GM12801 (cell line): ENCODE data around the gene PTPRN2.

Experiments
- CTCF ChIP-seq: IDR thresholded peaks from one replicate; pipeline ENCODE4 v1.5.1; 2011; ENCODE audit warnings: control low read depth; ENCODE audit not compliant: insufficient read length; ENCODE audit errors: extremely low read depth

The PTPRN2 gene

DNA sequence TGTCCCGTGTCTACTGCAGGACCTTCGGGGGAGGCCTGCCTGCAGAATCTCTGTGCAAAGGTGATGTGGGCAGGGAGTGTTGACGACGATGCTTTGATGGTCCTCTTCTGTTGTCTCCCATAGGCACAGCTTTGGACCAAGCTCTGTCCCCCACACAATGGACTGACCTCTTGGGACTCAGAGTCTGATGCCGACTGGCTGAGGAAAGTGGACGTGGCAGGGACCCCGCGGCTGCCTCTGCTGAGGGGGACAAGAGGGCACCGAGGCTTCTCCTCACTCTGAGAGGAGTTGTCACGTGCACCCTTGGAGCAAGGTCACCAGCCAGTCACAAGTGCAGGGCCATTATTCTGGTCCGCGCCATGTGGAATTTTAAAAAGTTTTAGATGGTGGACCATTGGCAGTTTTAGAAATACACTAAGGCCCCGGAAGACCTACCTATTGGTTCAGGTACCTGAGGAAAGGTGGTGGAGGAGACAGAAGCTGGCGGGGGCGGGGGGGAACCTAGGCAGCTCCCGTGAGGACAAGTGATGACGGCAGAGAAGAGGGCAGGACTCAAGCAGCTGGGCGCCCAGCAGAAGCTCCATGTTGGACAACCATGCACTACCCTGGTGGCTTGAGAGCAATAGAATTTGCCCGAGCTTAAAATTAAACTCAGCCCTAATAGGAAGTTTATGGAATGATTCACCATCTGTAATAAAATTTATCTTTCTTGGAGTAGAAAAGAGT lies 331.4 kb downstream of the PTPRN2 start:
- TF ChIP-seq CTCF, result no peak

- no peak for TF ChIP-seq CTCF
Measured at GRCh38 chr7:158255558-158255957, 332.1 kb downstream of the PTPRN2 start.

DNA sequence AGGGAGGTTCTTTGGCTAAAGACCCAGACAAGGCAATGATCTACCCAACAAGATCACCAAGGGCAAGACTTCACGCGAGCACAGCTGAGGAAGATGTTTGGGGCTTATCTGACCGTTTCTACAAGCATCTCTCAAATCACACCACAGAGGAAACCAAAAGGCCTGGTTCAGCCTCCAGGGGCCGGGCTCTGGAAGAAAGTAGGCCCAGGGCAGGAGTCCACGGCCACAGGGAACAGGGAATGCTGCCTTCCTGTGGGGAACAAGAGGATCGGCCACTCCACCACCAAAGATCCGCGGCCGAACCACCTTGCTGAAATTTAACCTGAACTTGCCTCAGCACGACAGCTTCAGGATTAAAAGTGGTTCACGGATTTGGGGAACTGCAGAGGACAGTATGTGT lies 332.5 kb downstream of the PTPRN2 start:
- no peak for TF ChIP-seq CTCF

DNA sequence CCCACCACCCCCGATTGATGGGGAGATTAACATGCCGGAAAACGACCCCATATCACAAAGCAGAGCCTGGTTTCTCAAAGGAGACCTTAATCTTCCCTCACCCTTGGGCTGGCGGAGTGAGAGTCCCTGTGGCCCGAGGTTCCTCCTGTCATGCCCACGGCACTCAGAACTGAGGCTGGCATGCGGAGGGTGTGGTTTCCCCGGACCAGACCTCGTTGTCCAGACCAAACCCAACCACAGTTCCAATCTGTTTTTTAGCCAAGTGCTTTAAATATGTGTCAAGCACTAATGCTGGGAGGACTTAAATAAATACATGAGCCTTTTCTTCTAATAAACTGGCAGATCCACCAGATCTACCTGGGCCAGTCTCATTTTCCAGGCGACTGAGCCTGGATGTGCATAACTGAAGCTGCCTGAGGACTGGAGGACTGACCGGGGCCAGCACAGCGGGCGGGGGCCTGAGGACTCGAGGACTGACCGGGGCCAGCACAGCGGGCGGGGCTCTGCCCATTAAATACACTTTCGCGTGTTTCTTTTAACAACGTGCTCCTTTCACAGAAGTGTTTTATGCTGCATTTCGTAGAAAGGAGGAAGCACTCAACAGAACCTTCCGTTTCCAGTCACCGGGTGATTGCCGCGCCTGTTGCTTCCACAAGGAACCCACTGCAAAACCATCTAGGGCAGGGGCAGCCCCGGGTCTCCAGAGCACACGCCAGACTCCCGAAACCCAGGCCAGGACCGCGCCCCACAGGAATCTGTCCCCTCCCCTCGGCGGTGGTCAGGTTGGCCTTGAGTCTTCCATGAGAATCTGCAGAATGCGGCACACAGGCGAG lies 334.6 kb downstream of the PTPRN2 start:
- no peak for TF ChIP-seq CTCF

GRCh38 chr7:158252081-158252836 lies 335.4 kb downstream of the PTPRN2 start:
- TF ChIP-seq CTCF, result no peak

GRCh38 chr7:158251061-158251965 lies 336.3 kb downstream of the PTPRN2 start:
- TF ChIP-seq CTCF, result no peak

DNA sequence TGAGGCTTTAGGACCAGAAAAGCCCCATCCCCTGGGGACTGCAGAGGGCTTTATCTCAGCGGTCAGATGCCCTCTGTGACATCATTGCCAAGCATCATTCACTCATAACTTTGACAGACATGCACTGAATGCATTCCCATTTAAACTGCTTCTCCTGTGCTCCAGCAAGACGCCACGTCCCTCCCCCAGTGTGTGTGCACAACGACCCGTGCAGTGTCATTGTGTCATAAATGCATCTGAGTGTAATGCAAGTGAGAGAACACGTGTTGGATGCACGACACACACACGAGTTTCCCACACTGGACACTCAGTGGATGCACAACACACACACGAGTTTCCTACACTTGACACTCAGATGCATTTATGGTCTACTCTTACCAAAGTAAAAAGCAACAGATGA lies 337.9 kb downstream of the PTPRN2 start:
- no peak for TF ChIP-seq CTCF
